Transverse colon (tissue), 3 donors: Measurements from ENCODE around the gene DOCK3.

Source experiments
- CTCF ChIP-seq, 5 experiments: fragments of 200-600 bp in 3 of 5; fragments of 450-650 bp in 2 of 5; sonication (generic) in 3 of 5; IDR thresholded peaks; 1 replicate in 2 of 5; 2 replicates in 3 of 5; pipeline ENCODE4 v1.5.1; 2016 to 2017; ENCODE audit warnings: antibody characterized with exemption in 5 of 5, inconsistent platforms in 3 of 5, mild to moderate bottlenecking in 2 of 5, moderate library complexity in 1 of 5
- POLR2A ChIP-seq: fragments of 450-650 bp; IDR thresholded peaks from one replicate; pipeline ENCODE4 v1.6.1; 2016; ENCODE audit warnings: antibody characterized with exemption, mild to moderate bottlenecking, moderate library complexity

DNA sequence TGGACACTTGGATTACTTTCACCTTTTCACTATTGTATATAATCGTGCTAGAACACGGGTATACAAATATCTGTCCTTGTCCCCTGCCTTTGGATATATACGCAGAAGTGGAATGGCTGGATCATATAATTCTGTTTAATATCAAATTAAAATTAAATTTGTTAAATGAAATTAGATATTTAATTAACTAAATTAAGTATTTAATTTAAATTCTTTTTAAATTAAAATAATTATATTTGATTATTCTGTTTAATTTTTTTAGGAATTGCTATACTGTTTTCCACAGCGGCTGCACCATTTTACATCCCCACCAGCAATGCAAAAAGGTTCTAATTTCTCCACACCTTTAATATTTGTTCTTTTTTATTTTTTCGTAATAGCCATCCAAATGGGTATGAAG is 84.3 kb downstream of the DOCK3 start:
- no peak for TF ChIP-seq CTCF (IDR thresholded peaks at IDR 0.05)
- no peak for TF ChIP-seq POLR2A
